ENCODE measurements around the gene EDN2. TPM values are rescaled to one million over a fixed set of nuclear protein-coding genes. Genes with fewer than 3 reads are reported as not detected.

EDN2 gene
- not detected for polyA plus RNA-seq (2013, experiment 1 of 2)
- polyA plus RNA-seq (2013, experiment 2 of 2): not detected

DNA sequence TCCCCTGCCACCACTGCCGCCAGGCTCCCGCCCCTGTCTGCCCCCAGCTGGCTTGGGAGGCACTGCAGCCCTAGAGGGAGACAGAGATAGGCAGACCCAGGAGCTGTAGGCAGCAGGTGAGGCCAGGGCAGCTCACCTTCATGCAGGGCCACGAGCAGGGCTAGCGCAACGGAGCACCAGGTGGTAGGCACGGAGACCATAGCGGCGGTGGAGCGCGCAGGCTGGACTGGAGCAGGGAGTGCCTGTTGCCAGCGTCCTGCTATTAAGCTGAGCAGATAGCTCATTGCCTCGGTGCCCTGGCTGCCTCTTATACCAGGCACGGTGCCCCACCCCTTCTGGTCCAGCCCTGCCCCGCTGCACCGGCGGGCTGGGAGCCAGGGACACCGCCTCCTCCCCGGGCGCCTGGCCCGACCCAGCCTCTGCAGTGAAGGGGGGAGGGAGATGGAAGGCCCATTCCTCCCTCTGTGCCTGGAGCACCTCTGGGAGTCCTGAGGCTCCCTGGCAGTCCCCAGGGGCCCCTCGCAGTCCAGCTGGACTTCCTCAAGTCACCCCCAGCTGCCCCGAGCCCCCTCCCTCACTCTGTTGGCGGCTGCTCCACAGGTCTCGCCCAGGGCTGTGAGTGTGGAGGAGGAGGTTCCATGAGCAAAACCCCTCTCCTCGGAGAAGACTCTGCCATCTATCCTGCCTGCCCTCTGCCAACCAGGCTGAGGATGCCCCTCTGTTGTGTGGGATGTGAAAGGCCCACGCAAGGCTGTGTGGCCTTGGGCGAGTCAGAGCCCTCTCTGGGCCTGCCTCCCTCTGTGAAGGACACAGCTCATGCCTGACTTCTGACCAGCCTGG, at the start of gene EDN2:
Gene EDN2, minus strand, starts transcription at position 282 of the 840 bp plus-strand sequence. Its CDS starts 82 bp downstream, at position 200.
- Histone ChIP-seq H3K36me3 (ENCODE audit: control insufficient read depth, insufficient read depth, low read length) (no peaks in the 10 kb centered on the region), H3K9me3 (ENCODE audit: control insufficient read depth, low read length) (no peaks in the 10 kb centered on the region), H3K27ac (ENCODE audit: low read depth, low read length, severe bottlenecking) (peak within 1 kb of the TSS; percentile 96), H3K4me1 (ENCODE audit: control insufficient read depth, insufficient read depth, low read length, poor library complexity, severe bottlenecking) (peaks cover 71% of the 10 kb centered on the region), H3K4me3 (ENCODE audit: extremely low read depth, insufficient read depth, low read length, poor library complexity, severe bottlenecking) (no peak within 1 kb of the TSS)
- WGBS, 2 experiments (ENCODE audit: insufficient coverage in 2 of 2): 94 to 96% methylated on average over 13 to 20 of the region's 27 CpGs

DNA sequence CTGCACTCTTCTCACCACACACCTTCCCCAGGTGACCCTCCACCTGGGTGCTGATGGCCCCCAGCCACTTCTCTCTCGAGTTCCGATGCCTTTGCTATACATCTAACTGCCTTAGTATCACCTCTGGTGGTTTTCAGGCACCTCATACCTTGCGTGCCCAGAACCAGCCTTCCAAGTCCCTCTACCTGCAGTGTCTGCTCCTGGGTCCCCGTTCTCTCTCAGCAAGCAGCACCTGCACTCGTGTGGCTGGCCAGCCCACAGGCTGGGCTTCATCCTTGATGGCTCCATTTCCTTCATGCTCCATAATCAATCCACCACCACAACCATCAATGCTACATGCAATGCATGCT, 49.2 kb upstream of the EDN2 start:
- no peaks in the 10 kb centered on the region for H3K36me3 ChIP-seq (ENCODE audit: control insufficient read depth, insufficient read depth, low read length)
- WGBS, 2 experiments (ENCODE audit: insufficient coverage in 2 of 2): 92 to 95% methylated on average over 5 of the region's 5 CpGs
- H3K27ac ChIP-seq (ENCODE audit: low read depth, low read length, severe bottlenecking): no peak overlapping the region
- no peak overlapping the region for H3K4me3 ChIP-seq (ENCODE audit: extremely low read depth, insufficient read depth, low read length, poor library complexity, severe bottlenecking)
- no peaks in the 10 kb centered on the region for H3K9me3 ChIP-seq (ENCODE audit: control insufficient read depth, low read length)
- H3K4me1 ChIP-seq (ENCODE audit: control insufficient read depth, insufficient read depth, low read length, poor library complexity, severe bottlenecking): no peaks in the 10 kb centered on the region

DNA sequence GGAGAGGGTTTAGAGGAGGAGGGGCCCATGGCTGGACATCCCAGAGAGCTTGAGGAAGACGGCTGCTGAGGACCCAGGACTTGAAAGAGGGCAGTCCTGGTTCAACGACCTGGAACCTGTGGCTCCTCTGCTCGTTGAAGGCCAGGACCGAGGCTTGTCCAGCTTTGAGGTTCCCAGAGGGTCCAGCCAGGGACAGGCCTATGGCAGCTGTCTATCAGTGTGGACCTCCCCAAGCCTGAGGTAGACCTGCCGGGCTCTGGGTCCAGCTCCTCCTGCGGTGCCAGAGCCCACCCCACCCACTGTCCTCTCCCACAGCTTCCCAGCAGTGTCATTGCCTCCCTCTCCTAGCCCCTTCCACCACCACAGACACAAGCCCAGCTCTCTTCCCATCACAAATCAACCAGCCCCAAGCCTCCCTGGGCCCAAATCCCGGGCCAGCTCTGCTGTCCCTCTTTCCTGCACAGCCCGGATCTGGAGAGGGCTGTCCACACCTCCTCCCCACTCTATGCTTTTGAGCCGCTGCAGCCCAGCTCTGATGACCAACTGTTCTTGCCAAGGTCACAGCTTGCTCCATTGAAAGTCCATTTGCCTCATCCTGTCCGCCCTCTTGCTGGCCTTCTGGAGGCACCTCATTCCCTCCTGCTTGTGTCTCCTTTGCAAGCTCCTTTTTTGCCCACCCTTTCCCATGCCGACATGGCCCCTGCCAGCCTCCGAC, 48.7 kb upstream of the EDN2 start:
- 84 to 90% methylated on average over 11 to 12 of the region's 12 CpGs for WGBS, 2 experiments (ENCODE audit: insufficient coverage in 2 of 2)
- Histone ChIP-seq H3K27ac (ENCODE audit: low read depth, low read length, severe bottlenecking) (no peak overlapping the region), H3K4me3 (ENCODE audit: extremely low read depth, insufficient read depth, low read length, poor library complexity, severe bottlenecking) (no peak overlapping the region), H3K36me3 (ENCODE audit: control insufficient read depth, insufficient read depth, low read length) (no peaks in the 10 kb centered on the region), H3K9me3 (ENCODE audit: control insufficient read depth, low read length) (no peaks in the 10 kb centered on the region), H3K4me1 (ENCODE audit: control insufficient read depth, insufficient read depth, low read length, poor library complexity, severe bottlenecking) (no peaks in the 10 kb centered on the region)

DNA sequence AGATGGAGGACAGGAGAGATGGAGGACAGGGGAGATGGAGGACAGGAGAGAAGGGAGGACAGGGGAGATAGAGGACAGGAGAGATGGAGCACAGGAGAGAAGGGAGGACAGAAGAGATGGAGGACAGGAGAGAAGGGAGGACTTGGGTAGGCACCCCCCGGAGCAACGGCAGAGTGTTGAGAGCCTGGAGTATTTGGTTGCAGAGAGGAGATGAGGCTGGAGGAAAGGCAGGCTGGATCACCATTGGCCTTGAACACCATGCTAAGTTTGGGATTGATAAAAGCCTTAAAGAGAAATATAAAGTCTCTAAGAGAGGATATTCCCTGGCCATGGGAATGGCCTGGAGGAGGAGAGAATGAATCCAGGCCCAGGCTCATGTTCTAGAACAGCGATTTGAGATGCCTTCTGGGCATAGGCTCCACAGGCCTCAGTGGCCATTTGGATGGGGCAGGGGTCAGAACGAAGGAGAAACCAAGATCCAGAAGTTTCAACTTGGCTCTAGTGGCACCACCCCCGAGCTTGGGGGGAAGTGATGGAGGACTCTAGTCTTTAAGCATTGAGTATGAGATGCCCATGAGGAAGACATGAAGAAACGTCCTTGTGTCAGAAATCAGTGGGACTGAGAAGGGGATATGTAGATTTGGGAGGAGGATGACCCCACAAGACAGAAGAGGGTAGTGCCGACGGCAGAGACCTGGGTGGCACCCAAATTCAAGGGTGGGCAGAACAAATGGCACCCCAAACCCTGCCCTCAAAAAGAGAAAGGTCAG, 47.9 kb upstream of the EDN2 start:
- H3K4me1 ChIP-seq (ENCODE audit: control insufficient read depth, insufficient read depth, low read length, poor library complexity, severe bottlenecking): no peaks in the 10 kb centered on the region
- WGBS, 2 experiments (ENCODE audit: insufficient coverage in 2 of 2): 86 to 88% methylated on average over 8 of the region's 8 CpGs

DNA sequence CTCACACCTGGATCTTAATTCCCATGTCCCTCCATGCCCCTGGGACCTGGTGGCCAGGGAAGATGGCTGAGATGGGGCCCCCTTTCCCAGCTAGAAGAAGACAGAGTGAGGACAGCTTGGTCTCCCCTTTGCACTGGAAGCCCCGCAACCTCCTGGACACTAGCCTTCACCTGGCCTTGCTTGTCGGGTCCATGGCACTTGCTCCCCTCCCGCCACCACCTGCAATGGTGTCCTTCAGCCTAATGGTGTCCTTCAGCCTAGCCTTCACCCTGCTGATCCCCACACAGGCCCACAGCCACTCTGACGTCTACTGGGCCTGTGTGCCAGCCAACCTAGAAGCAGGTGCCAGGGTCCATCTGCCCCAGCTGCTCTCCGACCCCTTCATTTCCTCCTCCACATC, 45.9 kb upstream of the EDN2 start:
- WGBS, 2 experiments (ENCODE audit: insufficient coverage in 2 of 2): 89 to 98% methylated on average over 3 of the region's 5 CpGs
- Histone ChIP-seq H3K27ac (ENCODE audit: low read depth, low read length, severe bottlenecking) (no peak overlapping the region), H3K36me3 (ENCODE audit: control insufficient read depth, insufficient read depth, low read length) (no peaks in the 10 kb centered on the region), H3K4me1 (ENCODE audit: control insufficient read depth, insufficient read depth, low read length, poor library complexity, severe bottlenecking) (no peaks in the 10 kb centered on the region), H3K9me3 (ENCODE audit: control insufficient read depth, low read length) (no peaks in the 10 kb centered on the region), H3K4me3 (ENCODE audit: extremely low read depth, insufficient read depth, low read length, poor library complexity, severe bottlenecking) (no peak overlapping the region)

More for the DNA sequence above, 47.9 kb upstream of the EDN2 start:
- H3K36me3 ChIP-seq (ENCODE audit: control insufficient read depth, insufficient read depth, low read length): no peaks in the 10 kb centered on the region
- no peak overlapping the region for H3K4me3 ChIP-seq (ENCODE audit: extremely low read depth, insufficient read depth, low read length, poor library complexity, severe bottlenecking)
- no peaks in the 10 kb centered on the region for H3K9me3 ChIP-seq (ENCODE audit: control insufficient read depth, low read length)
- H3K27ac ChIP-seq (ENCODE audit: low read depth, low read length, severe bottlenecking): no peak overlapping the region

DNA sequence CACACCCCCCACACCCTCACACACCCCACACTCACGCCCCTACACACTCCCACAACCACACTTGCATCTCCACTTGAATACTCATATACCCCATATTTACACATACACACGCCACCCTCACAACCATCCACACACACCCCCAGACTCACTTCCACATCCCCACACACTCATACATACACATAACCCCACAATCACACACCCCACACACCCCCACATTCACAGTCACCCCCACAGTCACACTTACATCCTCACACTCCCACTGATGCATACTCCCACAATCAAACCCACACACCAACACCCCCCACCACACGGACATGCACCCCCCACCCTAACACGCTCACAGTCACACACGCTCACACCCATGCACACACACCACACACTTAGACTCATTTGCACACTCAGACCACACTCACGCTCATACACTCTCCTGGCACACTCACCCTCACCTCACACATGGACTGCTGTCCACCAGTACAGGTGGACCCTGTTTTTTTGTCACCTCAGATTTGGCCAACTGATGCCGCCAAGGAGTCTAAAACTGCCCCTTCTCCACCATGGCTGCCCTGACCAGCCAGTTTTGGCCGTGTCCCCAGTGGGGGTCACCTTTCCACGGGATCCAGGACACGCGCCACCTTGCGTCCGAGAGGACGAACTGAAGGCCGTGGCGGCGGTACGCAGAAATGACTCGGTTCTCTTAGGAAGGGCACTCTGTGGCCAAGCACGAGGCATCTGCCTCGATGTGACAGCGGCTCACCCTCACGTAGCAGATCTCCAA, 45.3 kb upstream of the EDN2 start:
- Histone ChIP-seq H3K27ac (ENCODE audit: low read depth, low read length, severe bottlenecking) (no peak overlapping the region), H3K36me3 (ENCODE audit: control insufficient read depth, insufficient read depth, low read length) (no peaks in the 10 kb centered on the region), H3K4me3 (ENCODE audit: extremely low read depth, insufficient read depth, low read length, poor library complexity, severe bottlenecking) (no peak overlapping the region), H3K4me1 (ENCODE audit: control insufficient read depth, insufficient read depth, low read length, poor library complexity, severe bottlenecking) (no peaks in the 10 kb centered on the region), H3K9me3 (ENCODE audit: control insufficient read depth, low read length) (no peaks in the 10 kb centered on the region)
- 92 to 93% methylated on average over 19 to 21 of the region's 23 CpGs for WGBS, 2 experiments (ENCODE audit: insufficient coverage in 2 of 2)

DNA sequence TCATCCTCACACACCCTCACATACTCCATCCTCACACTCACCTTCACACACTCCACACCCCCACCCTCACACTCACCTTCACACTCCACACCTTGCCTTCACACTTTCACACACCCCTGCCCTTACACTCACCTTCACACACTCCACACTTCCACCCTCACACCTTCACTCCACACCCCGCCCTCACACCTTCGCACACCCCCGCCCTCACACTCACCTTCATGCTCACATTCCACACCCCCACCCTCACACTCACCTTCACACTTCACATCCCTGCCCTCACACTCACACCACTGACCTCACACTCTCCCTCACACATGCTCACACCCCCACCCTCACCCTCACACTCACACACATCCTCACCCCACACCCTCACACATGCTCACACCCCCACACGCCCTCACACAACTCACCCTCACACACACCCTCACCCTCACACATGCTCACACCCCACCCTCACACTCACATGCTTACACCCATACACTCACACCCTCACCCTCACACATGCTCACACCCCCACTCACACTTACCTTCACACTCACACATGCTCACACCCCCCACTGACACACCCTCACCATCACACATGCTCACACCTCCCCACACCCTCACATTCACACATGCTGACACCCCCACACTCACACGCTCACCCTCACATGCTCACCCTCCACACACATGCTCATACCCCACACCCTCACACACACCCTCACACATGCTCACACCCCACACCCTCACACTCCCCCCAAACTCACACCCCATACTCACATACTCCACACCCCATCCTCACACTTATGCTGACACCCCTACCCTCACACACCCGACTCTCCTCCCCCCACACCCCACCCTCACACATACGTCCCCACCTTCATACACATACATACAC, 44.5 kb upstream of the EDN2 start:
- no peak overlapping the region for H3K27ac ChIP-seq (ENCODE audit: low read depth, low read length, severe bottlenecking)
- no peak overlapping the region for H3K4me3 ChIP-seq (ENCODE audit: extremely low read depth, insufficient read depth, low read length, poor library complexity, severe bottlenecking)
- WGBS, 2 experiments (ENCODE audit: insufficient coverage in 2 of 2): 82 to 88% methylated on average over 5 to 7 of the region's 7 CpGs
- H3K9me3 ChIP-seq (ENCODE audit: control insufficient read depth, low read length): no peaks in the 10 kb centered on the region
- no peaks in the 10 kb centered on the region for H3K4me1 ChIP-seq (ENCODE audit: control insufficient read depth, insufficient read depth, low read length, poor library complexity, severe bottlenecking)
- no peaks in the 10 kb centered on the region for H3K36me3 ChIP-seq (ENCODE audit: control insufficient read depth, insufficient read depth, low read length)

DNA sequence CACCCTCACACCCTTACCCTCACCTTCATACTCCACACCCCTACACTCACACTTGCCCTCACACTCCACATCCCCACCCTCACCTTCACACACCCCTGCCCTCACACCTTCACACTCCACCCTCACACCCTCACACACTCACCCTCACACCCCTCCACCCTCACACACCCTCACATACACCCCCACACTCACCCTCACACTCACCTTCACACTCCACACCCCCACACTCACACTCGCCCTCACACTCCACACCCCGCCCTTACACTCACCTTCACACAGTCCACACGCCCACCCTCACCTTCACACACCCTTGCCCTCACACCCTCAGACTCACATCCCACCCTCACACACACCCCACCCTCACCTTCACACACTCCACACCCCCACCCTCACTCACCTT, 43.6 kb upstream of the EDN2 start:
- Histone ChIP-seq H3K27ac (ENCODE audit: low read depth, low read length, severe bottlenecking) (no peak overlapping the region), H3K4me1 (ENCODE audit: control insufficient read depth, insufficient read depth, low read length, poor library complexity, severe bottlenecking) (no peaks in the 10 kb centered on the region), H3K36me3 (ENCODE audit: control insufficient read depth, insufficient read depth, low read length) (no peaks in the 10 kb centered on the region), H3K9me3 (ENCODE audit: control insufficient read depth, low read length) (no peaks in the 10 kb centered on the region), H3K4me3 (ENCODE audit: extremely low read depth, insufficient read depth, low read length, poor library complexity, severe bottlenecking) (no peak overlapping the region)
- WGBS, 2 experiments (ENCODE audit: insufficient coverage in 2 of 2): 91 to 93% methylated on average over 2 to 3 of the region's 3 CpGs

DNA sequence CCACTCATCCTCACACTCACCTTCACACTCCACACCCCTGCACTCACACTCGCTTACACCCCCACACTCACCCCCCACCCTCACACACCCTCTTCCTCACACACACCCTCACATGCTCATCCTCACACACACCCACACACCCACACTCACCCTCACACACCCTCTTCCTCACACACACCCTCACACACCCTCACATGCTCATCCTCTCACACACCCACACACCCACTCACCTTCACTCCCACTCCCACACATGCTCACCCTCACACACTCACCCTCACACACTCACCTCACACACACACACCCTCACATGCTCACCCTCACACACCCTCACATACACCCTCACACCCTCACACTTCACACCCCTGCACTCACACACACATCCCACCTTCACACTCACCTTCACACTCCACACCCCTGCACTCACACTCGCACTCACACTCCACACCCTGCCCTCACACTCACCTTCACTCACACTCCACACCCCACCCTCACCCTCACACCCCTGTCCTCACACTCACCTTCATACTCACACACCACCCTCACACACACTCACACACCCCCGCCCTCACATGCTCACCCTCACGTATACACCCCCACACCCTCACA, 42.6 kb upstream of the EDN2 start:
- Histone ChIP-seq H3K4me1 (ENCODE audit: control insufficient read depth, insufficient read depth, low read length, poor library complexity, severe bottlenecking) (peaks cover 4% of the 10 kb centered on the region), H3K27ac (ENCODE audit: low read depth, low read length, severe bottlenecking) (no peak overlapping the region), H3K36me3 (ENCODE audit: control insufficient read depth, insufficient read depth, low read length) (no peaks in the 10 kb centered on the region), H3K4me3 (ENCODE audit: extremely low read depth, insufficient read depth, low read length, poor library complexity, severe bottlenecking) (no peak overlapping the region), H3K9me3 (ENCODE audit: control insufficient read depth, low read length) (no peaks in the 10 kb centered on the region)
- 90 to 93% methylated on average over 4 of the region's 4 CpGs for WGBS, 2 experiments (ENCODE audit: insufficient coverage in 2 of 2)

All from mesodermal cell (in vitro differentiated cells).